Neuron (in vitro differentiated cells): ENCODE results near the gene ABCB6.
"Not testable (repeated sequence)": the region's sequence is repeated elsewhere in the genome, so short reads cannot be mapped to it uniquely, and the experiment has no call there.

Experiments
- H2AFZ ChIP-seq: one replicate; pipeline ENCODE4 v1.6.1; 2013; ENCODE audit warnings: low read depth, mild to moderate bottlenecking, inconsistent platforms, low read length, moderate library complexity
- H3K27me3 ChIP-seq: one replicate; pipeline ENCODE4 v1.6.1; 2013; ENCODE audit warnings: low read length; ENCODE audit not compliant: insufficient read depth
- H3K36me3 ChIP-seq: one replicate; pipeline ENCODE4 v1.6.1; 2013; ENCODE audit warnings: low read length; ENCODE audit not compliant: insufficient read depth
- H3K4me1 ChIP-seq: one replicate; pipeline ENCODE4 v1.6.1; 2013; ENCODE audit warnings: low read length; ENCODE audit not compliant: insufficient read depth
- H3K4me3 ChIP-seq: 2 replicates; pipeline ENCODE4 v1.5.1; 2013; ENCODE audit warnings: mild to moderate bottlenecking, low read length, moderate library complexity
- H3K9me3 ChIP-seq: one replicate; pipeline ENCODE4 v1.6.1; 2013; ENCODE audit warnings: low read length

The ABCB6 gene

DNA sequence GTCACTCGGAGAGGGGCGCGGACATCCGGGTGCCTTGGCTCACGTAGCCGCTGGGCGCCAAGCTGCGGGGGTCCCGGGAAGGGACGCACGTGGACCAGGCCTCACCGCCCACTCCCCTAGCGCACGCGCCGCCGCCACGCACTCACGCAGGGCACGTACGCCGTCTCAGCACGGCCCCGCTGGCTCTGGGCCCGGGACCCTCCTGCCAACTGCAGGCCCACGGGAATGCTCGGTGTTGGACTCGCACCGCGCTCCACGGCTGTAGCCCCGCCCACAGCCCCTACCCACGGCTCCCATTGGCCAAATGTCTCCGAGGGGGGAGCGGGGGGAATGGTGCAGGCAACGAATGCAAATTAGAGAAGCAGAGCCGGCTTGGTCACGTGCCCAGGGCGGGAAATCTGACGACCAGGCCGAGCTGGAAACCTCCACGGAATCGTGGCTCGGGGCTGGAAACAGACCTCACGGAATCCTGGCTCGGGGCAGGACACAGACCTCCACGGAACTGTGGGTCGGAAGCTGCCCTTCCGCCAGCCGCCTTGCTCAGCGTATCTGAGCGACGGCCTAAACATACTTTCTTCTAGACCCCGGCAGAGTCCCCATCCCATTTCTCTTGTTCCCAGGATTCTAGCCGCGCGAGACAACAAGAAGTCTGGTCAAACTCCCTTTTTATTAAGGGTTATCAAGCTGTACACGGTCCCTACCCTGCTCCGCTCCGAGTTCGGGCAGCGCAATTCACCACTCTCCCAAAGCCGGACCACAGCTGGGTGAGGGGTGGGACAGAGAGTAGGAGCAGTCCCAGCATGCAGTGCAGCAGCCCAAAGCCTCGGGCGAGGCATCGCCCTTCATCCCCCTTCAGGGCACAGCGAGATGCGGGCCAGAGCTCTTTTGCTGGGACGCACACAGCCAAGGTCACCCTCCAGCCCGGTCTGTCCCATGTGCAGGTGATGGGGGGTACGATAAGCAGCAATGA, at the start of gene ABCB6:
ABCB6 (minus strand) TSS at position 227 of the 970 bp plus-strand sequence. CDS start 285 bp downstream, outside the sequence.
- Histone ChIP-seq H3K36me3 (peaks cover 42% of the 10 kb centered on the region), H3K4me1 (peaks cover 19% of the 10 kb centered on the region), H3K9me3 (no peaks in the 10 kb centered on the region), H3K4me3 (peak within 1 kb of the TSS; percentile 55), H2AFZ (peak within 1 kb of the TSS; percentile 30), H3K27me3 (no peaks in the 10 kb centered on the region)

DNA sequence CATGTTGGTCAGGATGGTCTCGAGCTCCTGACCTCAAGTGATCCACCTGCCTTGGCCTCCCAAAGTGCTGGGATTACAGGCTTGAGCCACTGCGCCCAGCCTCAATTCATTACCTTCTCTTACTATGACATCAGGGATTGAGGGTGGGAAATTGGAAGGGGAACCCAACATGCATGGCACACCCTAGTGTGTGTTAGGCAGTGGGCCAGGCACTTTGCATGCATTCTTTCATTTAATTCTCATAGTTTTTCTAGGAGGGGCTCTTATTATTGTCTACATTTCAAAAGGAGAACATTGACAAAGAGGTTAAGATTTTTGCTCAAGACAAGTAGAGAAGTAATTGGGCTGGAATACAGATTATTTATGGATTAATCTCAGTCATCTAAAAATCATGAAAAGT, 49.5 kb upstream of the ABCB6 start:
- Histone ChIP-seq H3K27me3 (peaks cover 45% of the 10 kb centered on the region), H3K4me1 (no peaks in the 10 kb centered on the region)

GRCh38 chr2:219266886-219267285, 48.1 kb upstream of the ABCB6 start:
- Histone ChIP-seq H3K9me3 (no peaks in the 10 kb centered on the region), H3K27me3 (peaks cover 50% of the 10 kb centered on the region), H2AFZ (no peak overlapping the region), H3K4me1 (no peaks in the 10 kb centered on the region), H3K4me3 (no peak overlapping the region), H3K36me3 (no peaks in the 10 kb centered on the region)

More for the DNA sequence above, 49.5 kb upstream of the ABCB6 start:
- Histone ChIP-seq H2AFZ (no peak overlapping the region), H3K4me3 (no peak overlapping the region), H3K9me3 (no peaks in the 10 kb centered on the region), H3K36me3 (no peaks in the 10 kb centered on the region)

DNA sequence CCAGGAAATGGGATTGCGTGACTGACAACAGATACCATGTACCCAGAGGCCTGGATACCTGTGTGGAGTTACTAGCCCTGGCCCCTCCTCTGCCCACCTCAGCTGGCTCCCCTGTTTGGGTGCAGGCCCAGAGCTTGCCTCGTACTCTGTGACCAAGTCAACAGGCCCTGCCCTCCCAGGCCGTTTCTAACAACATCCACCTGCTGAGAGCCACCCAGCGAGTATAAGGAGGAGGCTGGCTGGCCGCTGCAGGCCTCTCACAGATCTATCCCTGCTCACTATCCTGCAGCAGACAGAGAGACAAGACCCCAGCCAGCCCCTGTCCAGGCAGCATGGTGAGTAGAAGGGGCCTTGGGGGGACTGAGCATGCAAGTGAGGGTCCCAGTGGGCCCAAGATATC, 47.5 kb upstream of the ABCB6 start:
- H3K4me3 ChIP-seq, result no peak overlapping the region
- no peaks in the 10 kb centered on the region for H3K9me3 ChIP-seq
- H3K4me1 ChIP-seq, result no peaks in the 10 kb centered on the region
- no peak overlapping the region for H2AFZ ChIP-seq
- H3K27me3 ChIP-seq, result peaks cover 51% of the 10 kb centered on the region
- no peaks in the 10 kb centered on the region for H3K36me3 ChIP-seq

DNA sequence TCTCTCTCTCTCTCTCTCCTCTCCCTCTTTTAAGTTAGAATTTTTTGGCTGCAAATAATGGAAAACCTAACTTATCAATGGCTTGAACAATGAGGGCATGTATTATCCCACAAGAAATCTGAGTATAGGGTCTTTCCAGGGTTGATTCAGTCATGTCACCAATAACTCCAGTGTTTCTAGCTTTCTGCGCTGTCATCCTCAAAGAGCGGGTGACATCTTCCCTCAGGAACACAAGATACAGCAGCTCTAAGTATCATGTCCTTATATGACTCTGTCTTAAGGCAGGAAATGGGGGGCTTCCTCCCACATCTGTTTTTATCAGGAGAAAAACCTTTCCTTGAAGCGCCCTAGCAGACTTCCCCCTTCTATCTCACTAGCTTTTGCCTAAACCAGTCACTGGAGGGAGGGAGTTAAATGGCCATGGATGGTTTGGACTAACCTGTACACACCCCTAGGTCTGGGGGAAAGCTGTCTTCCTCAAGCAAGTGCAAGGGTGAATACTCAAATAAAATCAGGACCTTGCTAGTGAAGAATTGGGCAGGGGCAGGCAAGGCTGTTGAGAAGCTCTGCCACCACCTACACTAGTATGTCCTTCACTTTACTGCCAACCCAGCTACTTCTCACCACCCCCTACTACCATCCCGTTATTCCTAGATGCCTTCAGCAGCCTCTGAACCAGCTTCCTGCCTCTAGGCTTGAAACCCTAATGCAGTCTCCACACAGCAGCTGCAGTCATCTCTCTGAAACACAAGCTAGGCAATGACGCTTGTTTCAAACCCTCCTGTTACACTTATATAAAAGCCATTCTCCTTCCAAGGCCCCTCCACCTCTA, 42.5 kb upstream of the ABCB6 start:
- no peak overlapping the region for H3K4me3 ChIP-seq
- no peaks in the 10 kb centered on the region for H3K9me3 ChIP-seq
- H3K4me1 ChIP-seq, result no peaks in the 10 kb centered on the region
- no peaks in the 10 kb centered on the region for H3K36me3 ChIP-seq
- peaks cover 48% of the 10 kb centered on the region for H3K27me3 ChIP-seq
- H2AFZ ChIP-seq, result no peak overlapping the region

GRCh38 chr2:219258942-219259341, 40.2 kb upstream of the ABCB6 start:
- H3K36me3 ChIP-seq, H3K9me3 ChIP-seq, H3K4me1 ChIP-seq, H3K4me3 ChIP-seq, H2AFZ ChIP-seq: not testable (repeated sequence)
- peaks cover 55% of the 10 kb centered on the region for H3K27me3 ChIP-seq

- H3K4me1 ChIP-seq, result peaks cover 22% of the 10 kb centered on the region
- H3K4me3 ChIP-seq, result no peak overlapping the region
- peaks cover 60% of the 10 kb centered on the region for H3K27me3 ChIP-seq
- no peaks in the 10 kb centered on the region for H3K36me3 ChIP-seq
- H2AFZ ChIP-seq, result peak overlapping the region; percentile 9
- H3K9me3 ChIP-seq, result no peaks in the 10 kb centered on the region
These were observed 35.9 kb upstream of the ABCB6 start for GRCh38 chr2:219254590-219255201.

DNA sequence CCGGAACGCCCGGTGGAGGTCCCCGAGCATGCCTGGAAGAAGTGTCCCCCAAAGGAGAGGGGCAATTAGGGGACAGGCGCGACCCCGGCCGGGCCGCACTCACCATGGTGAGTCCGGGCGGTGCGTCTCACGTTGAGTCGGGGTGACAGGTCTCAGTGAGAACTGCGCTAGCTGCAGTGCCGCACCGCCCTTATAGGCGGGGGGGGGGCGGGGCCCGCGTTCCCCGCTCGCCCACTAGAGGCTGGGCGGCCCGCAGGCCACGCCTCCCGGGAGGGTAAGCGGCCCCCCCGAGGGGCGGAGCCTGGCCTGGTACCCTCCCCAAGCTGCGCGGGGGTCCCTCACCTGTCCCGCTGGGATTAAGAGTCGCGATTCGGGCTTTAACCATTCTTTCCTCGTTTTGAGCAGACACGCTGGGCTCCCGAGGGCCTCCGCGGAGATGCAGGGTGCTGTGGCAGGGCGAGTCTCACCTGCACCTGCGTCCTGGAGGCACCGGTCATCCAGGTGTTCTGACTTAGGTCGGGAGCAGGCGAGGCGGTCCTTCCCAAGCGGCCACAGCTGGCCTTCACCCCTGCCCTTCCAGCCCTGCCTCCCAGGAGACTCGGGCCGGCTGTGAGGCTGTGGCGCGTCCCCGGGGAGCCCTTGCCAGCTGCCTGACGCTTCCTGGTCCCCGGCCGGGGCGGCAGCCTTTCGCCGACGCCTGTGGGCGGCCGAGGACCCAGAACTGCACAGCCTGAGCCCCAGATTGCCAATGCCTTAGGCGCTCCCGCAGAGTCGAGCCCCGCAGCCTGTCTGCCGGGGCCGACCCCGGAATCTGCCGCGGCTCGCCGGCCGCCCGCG, 35.2 kb upstream of the ABCB6 start, which contains the start of gene TUBA4A:
TUBA4A (minus strand) TSS at position 166 of the 837 bp plus-strand sequence; CDS start at position 106, 60 bp downstream.
- Histone ChIP-seq H3K9me3 (no peaks in the 10 kb centered on the region), H3K36me3 (no peaks in the 10 kb centered on the region), H3K4me3 (peak within 1 kb of the TSS; percentile 15), H3K27me3 (peaks cover 55% of the 10 kb centered on the region), H3K4me1 (peaks cover 22% of the 10 kb centered on the region), H2AFZ (peak within 1 kb of the TSS; percentile 9)

DNA sequence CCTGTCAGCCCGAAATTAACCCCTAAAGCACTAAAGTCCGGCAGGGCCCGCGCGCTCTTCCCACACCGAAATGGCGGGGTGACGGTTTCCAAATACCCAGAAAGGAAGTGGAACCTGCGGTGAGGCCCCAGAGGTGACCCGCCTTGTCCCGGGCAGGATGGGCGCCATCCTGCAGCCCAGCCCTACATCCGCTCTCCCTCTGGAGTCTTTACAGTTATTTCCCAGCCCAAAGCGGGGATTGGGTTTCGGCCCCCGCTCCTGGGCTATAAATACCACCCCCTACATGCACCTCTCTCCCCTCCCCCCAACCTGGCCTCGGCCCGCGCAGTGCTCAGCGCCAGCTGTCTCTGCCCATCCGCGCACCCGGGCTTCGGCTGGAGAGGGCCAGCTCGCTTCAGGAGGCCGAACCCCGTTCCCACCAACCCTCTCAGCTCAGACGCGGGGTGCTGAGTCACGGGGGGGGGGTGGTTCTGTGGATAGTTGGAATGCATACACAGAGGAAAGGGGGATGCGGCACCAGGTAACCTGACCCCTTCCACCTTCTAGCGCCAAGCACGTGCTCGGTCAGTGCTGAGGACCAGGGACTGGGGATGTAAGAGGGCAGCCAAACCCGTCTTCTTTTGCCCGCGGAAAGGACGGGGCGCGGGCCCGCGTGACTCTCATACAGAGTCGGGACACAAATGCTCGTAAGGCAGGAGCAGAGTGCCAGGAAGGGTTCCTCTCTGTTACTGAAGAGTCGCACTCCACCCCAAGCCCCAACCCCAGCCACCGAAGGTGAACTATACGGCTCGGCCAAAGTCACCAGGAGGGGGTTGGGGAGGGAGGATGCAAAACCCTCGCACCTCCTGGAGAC, 34.4 kb upstream of the ABCB6 start, which contains the start of gene TUBA4B:
TUBA4B (plus strand) TSS at position 344 of the 853 bp plus-strand sequence; CDS start at position 509, 165 bp downstream.
- Histone ChIP-seq H3K36me3 (peaks cover 4% of the 10 kb centered on the region), H3K4me3 (peak within 1 kb of the TSS; percentile 15), H2AFZ (peak within 1 kb of the TSS; percentile 9), H3K9me3 (no peaks in the 10 kb centered on the region), H3K4me1 (peaks cover 22% of the 10 kb centered on the region), H3K27me3 (peaks cover 55% of the 10 kb centered on the region)

GRCh38 chr2:219252570-219252899, 33.8 kb upstream of the ABCB6 start:
- Histone ChIP-seq H3K4me1 (peaks cover 22% of the 10 kb centered on the region), H3K36me3 (peaks cover 10% of the 10 kb centered on the region), H2AFZ (no peak overlapping the region), H3K4me3 (no peak overlapping the region), H3K9me3 (no peaks in the 10 kb centered on the region), H3K27me3 (peaks cover 55% of the 10 kb centered on the region)

DNA sequence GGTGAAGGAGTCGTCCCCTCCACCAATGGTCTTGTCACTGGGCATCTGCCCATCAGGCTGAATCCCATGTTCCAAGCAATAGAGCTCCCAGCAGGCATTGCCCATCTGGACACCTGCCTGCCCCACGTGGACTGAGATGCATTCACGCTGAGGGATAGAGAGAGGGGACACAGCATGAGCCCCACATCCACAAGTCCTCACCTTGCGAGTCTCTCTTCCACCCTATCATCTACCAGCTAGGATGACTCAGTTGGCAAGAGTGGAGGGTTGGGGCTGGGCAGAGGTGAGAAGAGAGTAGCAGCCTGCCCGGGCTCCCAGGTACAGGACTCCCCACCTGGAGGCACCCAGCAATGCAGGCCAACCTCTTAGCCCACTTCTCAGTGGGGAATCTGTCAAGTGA, 33.3 kb upstream of the ABCB6 start:
- Histone ChIP-seq H3K9me3 (no peaks in the 10 kb centered on the region), H3K4me3 (no peak overlapping the region), H2AFZ (no peak overlapping the region), H3K4me1 (peaks cover 23% of the 10 kb centered on the region), H3K27me3 (peaks cover 55% of the 10 kb centered on the region), H3K36me3 (peaks cover 14% of the 10 kb centered on the region)
